GM12865 (cell line): Measurements from ENCODE around the gene SEMA4C.
"Not testable (repeated sequence)": the region's sequence is repeated elsewhere in the genome, so short reads cannot be mapped to it uniquely, and the experiment has no call there.

ENCODE experiments used
- DNase-seq: peaks from one replicate; pipeline ENCODE4 v3.0.0; 2010; ENCODE audit warnings: low read depth
- H3K4me3 ChIP-seq: 2 replicates; pipeline ENCODE4 v1.5.1; 2011; ENCODE audit warnings: mild to moderate bottlenecking, low read depth, low read length, control low read depth
- CTCF ChIP-seq: IDR thresholded peaks from 2 replicates; pipeline ENCODE4 v1.5.1; 2011; ENCODE audit warnings: low read length, control low read depth, low read depth, inconsistent platforms; ENCODE audit not compliant: insufficient read depth; ENCODE audit errors: missing control alignments

The SEMA4C gene

GRCh38 chr2:96863575-96864342 lies 6.1 kb downstream of the SEMA4C start:
- no peak for TF ChIP-seq CTCF
- no peak for DNase-seq
- H3K4me3 ChIP-seq, result no peak overlapping the region

- not testable (repeated sequence) for H3K4me3 ChIP-seq, DNase-seq
These were observed 6.8 kb downstream of the SEMA4C start for GRCh38 chr2:96863056-96863455.

GRCh38 chr2:96861074-96861473 lies 8.8 kb downstream of the SEMA4C start:
- no peak overlapping the region for H3K4me3 ChIP-seq
- TF ChIP-seq CTCF, result no peak
- DNase-seq, result no peak

GRCh38 chr2:96860065-96861029 lies 9.5 kb downstream of the SEMA4C start:
- no peak overlapping the region for H3K4me3 ChIP-seq
- no peak for TF ChIP-seq CTCF
- DNase-seq, result no peak

- TF ChIP-seq CTCF, result no peak
- no peak for DNase-seq
- no peak overlapping the region for H3K4me3 ChIP-seq
These were observed 10.2 kb downstream of the SEMA4C start for GRCh38 chr2:96859681-96860064.

- no peak overlapping the region for H3K4me3 ChIP-seq
- DNase-seq, result no peak
- TF ChIP-seq CTCF, result no peak
These were observed 10.7 kb downstream of the SEMA4C start for GRCh38 chr2:96859099-96859649.
